Measurements from ENCODE around the gene WDFY2. TPM values are rescaled to one million over a fixed set of nuclear protein-coding genes. Genes with fewer than 3 reads are reported as not detected.

WDFY2 gene
- total and polyA plus RNA-seq, 8 donors, result 1.4 to 22.6 (median 10.4) TPM

- no peak for DNase-seq
- Histone ChIP-seq H3K4me3 (no peak overlapping the region), H3K4me1 (peaks cover 28 to 51% (median 36%) of the 10 kb centered on the region in 4 donors), H3K36me3 (peaks cover 0 to 23% (median 11%) of the 10 kb centered on the region in 4 donors), H3K9me3 (no peaks in the 10 kb centered on the region), H3K27me3 (no peaks in the 10 kb centered on the region), H3K27ac (peak overlapping the region; percentile 62 to 88 (median 79))
- TF ChIP-seq POLR2AphosphoS5 (IDR thresholded peaks at IDR 0.05) (no peak), CTCF (IDR thresholded peaks at IDR 0.05) (no peak), POLR2A (IDR thresholded peaks at IDR 0.05) (no peak), EP300 (IDR thresholded peaks at IDR 0.05) (no peak)
- WGBS, 5 donors, result 85 to 89% (median 88%) methylated on average over 7 to 9 of the region's 9 CpGs
- intact Hi-C loops (cut with DNase I; ENCODE audit: low total_unique reads), result no loop called here
Measured at GRCh38 chr13:51772105-51772455, 187.8 kb downstream of the WDFY2 start.

- no peak for DNase-seq
- Histone ChIP-seq H3K36me3 (peaks cover 0 to 19% (median 7%) of the 10 kb centered on the region in 4 donors), H3K4me1 (peaks cover 28 to 51% (median 36%) of the 10 kb centered on the region in 4 donors), H3K9me3 (no peaks in the 10 kb centered on the region), H3K27ac (no peak overlapping the region), H3K4me3 (no peak overlapping the region), H3K27me3 (no peaks in the 10 kb centered on the region)
- 56 to 84% (median 78%) methylated on average over 6 of the region's 6 CpGs for whole genome bisulfite sequencing, 5 donors
- intact Hi-C loops (cut with DNase I; ENCODE audit: low total_unique reads), result no loop called here
- TF ChIP-seq EP300 (IDR thresholded peaks at IDR 0.05), result no peak
- TF ChIP-seq POLR2AphosphoS5 (IDR thresholded peaks at IDR 0.05), result no peak
- no peak for TF ChIP-seq CTCF (IDR thresholded peaks at IDR 0.05)
- TF ChIP-seq POLR2A (IDR thresholded peaks at IDR 0.05), result no peak
Measured at GRCh38 chr13:51772781-51773180, 188.5 kb downstream of the WDFY2 start.

- Histone ChIP-seq H3K4me3 (no peak overlapping the region), H3K9me3 (no peaks in the 10 kb centered on the region), H3K4me1 (peaks cover 28 to 44% (median 36%) of the 10 kb centered on the region in 4 donors), H3K27me3 (no peaks in the 10 kb centered on the region), H3K36me3 (peaks cover 0 to 13% (median 4%) of the 10 kb centered on the region in 4 donors), H3K27ac (no peak overlapping the region)
- 85 to 92% (median 90%) methylated on average over 11 of the region's 11 CpGs for WGBS, 5 donors
- intact Hi-C loops (cut with DNase I; ENCODE audit: low total_unique reads), result no loop called here
- TF ChIP-seq EP300 (IDR thresholded peaks at IDR 0.05) (no peak), POLR2A (IDR thresholded peaks at IDR 0.05) (no peak), CTCF (IDR thresholded peaks at IDR 0.05) (no peak), POLR2AphosphoS5 (IDR thresholded peaks at IDR 0.05) (no peak)
- no peak for DNase-seq
Measured at GRCh38 chr13:51773515-51773914, 189.3 kb downstream of the WDFY2 start.

- intact Hi-C loops (cut with DNase I; ENCODE audit: low total_unique reads), result no loop called here
- Histone ChIP-seq H3K27ac (no peak overlapping the region), H3K36me3 (peaks cover 0 to 8% (median 3%) of the 10 kb centered on the region in 4 donors), H3K27me3 (no peaks in the 10 kb centered on the region), H3K4me3 (no peak overlapping the region), H3K4me1 (peaks cover 8 to 21% (median 14%) of the 10 kb centered on the region in 4 donors), H3K9me3 (no peaks in the 10 kb centered on the region)
- no peak for DNase-seq
- TF ChIP-seq POLR2AphosphoS5 (IDR thresholded peaks at IDR 0.05) (no peak), POLR2A (IDR thresholded peaks at IDR 0.05) (no peak), EP300 (IDR thresholded peaks at IDR 0.05) (no peak), CTCF (IDR thresholded peaks at IDR 0.05) (no peak)
- WGBS, 5 donors, result 84 to 92% (median 87%) methylated on average over 7 of the region's 7 CpGs
Measured at GRCh38 chr13:51776179-51776578, 191.9 kb downstream of the WDFY2 start.

Measured in stomach (tissue), 9 donors.